H9 (cell line): ENCODE data around the gene COX7A2L. TPM values are rescaled to one million over a fixed set of nuclear protein-coding genes. Genes with fewer than 3 reads are reported as not detected.

Source experiments
- DNase-seq: peaks from one replicate; pipeline ENCODE4 v3.0.0-alpha.2; 2017
- H2AFZ ChIP-seq: one replicate; pipeline ENCODE4 v1.6.1; 2013; ENCODE audit warnings: mild to moderate bottlenecking, low read length, control low read depth, moderate library complexity
- H2AK5ac ChIP-seq: 2 replicates; pipeline ENCODE4 v1.6.1; 2013; ENCODE audit warnings: low read length, control low read depth, mixed read lengths; ENCODE audit not compliant: insufficient read length
- H2BK120ac ChIP-seq: one replicate; pipeline ENCODE4 v1.6.1; 2013; ENCODE audit warnings: low read depth, mild to moderate bottlenecking, low read length, control low read depth, inconsistent platforms; ENCODE audit not compliant: poor library complexity, severe bottlenecking
- H2BK12ac ChIP-seq: 2 replicates; pipeline ENCODE4 v1.6.1; 2013; ENCODE audit warnings: low read length, control low read depth, mixed read lengths, low read depth; ENCODE audit not compliant: insufficient read length
- H2BK15ac ChIP-seq: 2 replicates; pipeline ENCODE4 v1.6.1; 2013; ENCODE audit warnings: low read depth, low read length, control low read depth
- H2BK20ac ChIP-seq: one replicate; pipeline ENCODE4 v1.6.1; 2013; ENCODE audit warnings: low read depth, mild to moderate bottlenecking, low read length, control low read depth, inconsistent platforms; ENCODE audit not compliant: poor library complexity, severe bottlenecking
- H2BK5ac ChIP-seq: 2 replicates; pipeline ENCODE4 v1.6.1; 2013; ENCODE audit warnings: low read length, control low read depth, mixed read lengths; ENCODE audit not compliant: insufficient read length
- H3K14ac ChIP-seq: 2 replicates; pipeline ENCODE4 v1.6.1; 2013; ENCODE audit warnings: low read length, control low read depth; ENCODE audit not compliant: insufficient read depth
- H3K18ac ChIP-seq: 2 replicates; pipeline ENCODE4 v1.6.1; 2013; ENCODE audit warnings: low read depth, mild to moderate bottlenecking, mixed read lengths, low read length, control low read depth; ENCODE audit not compliant: insufficient read length
- H3K23ac ChIP-seq: 2 replicates; pipeline ENCODE4 v1.6.1; 2013; ENCODE audit warnings: low read length, control low read depth, mixed read lengths, low read depth; ENCODE audit not compliant: insufficient read length
- H3K23me2 ChIP-seq: 2 replicates; pipeline ENCODE4 v1.6.1; 2013; ENCODE audit warnings: low read depth, mild to moderate bottlenecking, mixed read lengths, low read length, control low read depth; ENCODE audit not compliant: insufficient read length, poor library complexity, severe bottlenecking
- H3K27ac ChIP-seq: 2 replicates; pipeline ENCODE4 v1.5.1; 2013; ENCODE audit warnings: low read length, control low read depth, mixed read lengths, low read depth; ENCODE audit not compliant: insufficient read length
- H3K27me3 ChIP-seq: 2 replicates; pipeline ENCODE4 v1.6.1; 2013; ENCODE audit warnings: low read length, control low read depth, inconsistent platforms; ENCODE audit not compliant: insufficient read depth
- H3K4ac ChIP-seq: 2 replicates; pipeline ENCODE4 v1.6.1; 2013; ENCODE audit warnings: low read depth, mild to moderate bottlenecking, control low read depth, inconsistent platforms, low read length, moderate library complexity
- H3K4me1 ChIP-seq: 2 replicates; pipeline ENCODE4 v1.6.1; 2013; ENCODE audit warnings: low read length, control low read depth, inconsistent platforms; ENCODE audit not compliant: insufficient read depth
- H3K4me2 ChIP-seq: 2 replicates; pipeline ENCODE4 v1.6.1; 2013; ENCODE audit warnings: low read length, control low read depth, mixed read lengths; ENCODE audit not compliant: insufficient read length, insufficient read depth
- H3K56ac ChIP-seq: 2 replicates; pipeline ENCODE4 v1.6.1; 2013; ENCODE audit warnings: low read depth, mild to moderate bottlenecking, mixed read lengths, low read length, control low read depth; ENCODE audit not compliant: insufficient read length
- H3K79me1 ChIP-seq: 2 replicates; pipeline ENCODE4 v1.6.1; 2013; ENCODE audit warnings: low read depth, mild to moderate bottlenecking, moderate library complexity, low read length, control low read depth, inconsistent platforms; ENCODE audit not compliant: insufficient read depth, poor library complexity, severe bottlenecking
- H3K79me2 ChIP-seq: 2 replicates; pipeline ENCODE4 v1.6.1; 2013; ENCODE audit warnings: low read length, control low read depth, inconsistent platforms; ENCODE audit not compliant: insufficient read depth
- H3K9ac ChIP-seq: 2 replicates; pipeline ENCODE4 v1.6.1; 2013; ENCODE audit warnings: low read length, control low read depth, mixed read lengths; ENCODE audit not compliant: insufficient read length; ENCODE audit errors: extremely low read depth
- H3K9me3 ChIP-seq: one replicate; pipeline ENCODE4 v1.6.1; 2013; ENCODE audit warnings: low read depth, low read length, inconsistent platforms; ENCODE audit not compliant: control insufficient read depth
- H3T11ph ChIP-seq: one replicate; pipeline ENCODE4 v1.6.1; 2013; ENCODE audit warnings: mild to moderate bottlenecking, low read length, control low read depth, inconsistent platforms
- H4K20me1 ChIP-seq: one replicate; pipeline ENCODE4 v1.6.1; 2013; ENCODE audit not compliant: control insufficient read depth, insufficient read length, insufficient read depth
- H4K5ac ChIP-seq: 2 replicates; pipeline ENCODE4 v1.6.1; 2013; ENCODE audit warnings: low read depth, mild to moderate bottlenecking, mixed read lengths, low read length, control low read depth; ENCODE audit not compliant: insufficient read length
- H4K8ac ChIP-seq: replicated peaks from 2 replicates; pipeline ENCODE4 v1.6.1; 2013; ENCODE audit warnings: low read length, control low read depth, mixed read lengths, low read depth; ENCODE audit not compliant: insufficient read length
- H4K91ac ChIP-seq: 2 replicates; pipeline ENCODE4 v1.6.1; 2013; ENCODE audit warnings: low read depth, mild to moderate bottlenecking, moderate library complexity, mixed read lengths, low read length, control low read depth; ENCODE audit not compliant: insufficient read length
- H3K27ac Mint-ChIP-seq, 3 experiments: 2 replicates in 2 of 3; 3 replicates in 1 of 3; pipeline ENCODE4 v1.8.0; 2020 to 2021; ENCODE audit warnings: mixed read lengths in 3 of 3, mild to moderate bottlenecking in 1 of 3, moderate library complexity in 1 of 3
- H3K27me3 Mint-ChIP-seq: 2 replicates; pipeline ENCODE4 v1.8.0; 2021; ENCODE audit warnings: low read depth, mild to moderate bottlenecking, moderate library complexity, mixed read lengths
- H3K36me3 Mint-ChIP-seq, 3 experiments: 2 replicates in 2 of 3; 3 replicates in 1 of 3; pipeline ENCODE4 v1.8.0; 2020 to 2021; ENCODE audit warnings: low read depth in 3 of 3, mixed read lengths in 3 of 3; ENCODE audit not compliant: insufficient read depth in 1 of 3
- H3K4me1 Mint-ChIP-seq, 2 experiments: 2 replicates each; pipeline ENCODE4 v1.8.0; 2020; ENCODE audit warnings: mixed read lengths in 2 of 2
- H3K4me3 Mint-ChIP-seq, 2 experiments: 2 replicates in 1 of 2; 3 replicates in 1 of 2; pipeline ENCODE4 v1.8.0; 2020 to 2021; ENCODE audit warnings: mild to moderate bottlenecking in 2 of 2, mixed read lengths in 2 of 2, moderate library complexity in 1 of 2
- H3K9me3 Mint-ChIP-seq, 2 experiments: 2 replicates in 1 of 2; 3 replicates in 1 of 2; pipeline ENCODE4 v1.8.0; 2020; ENCODE audit warnings: mild to moderate bottlenecking in 2 of 2, mixed read lengths in 2 of 2, moderate library complexity in 1 of 2
- CTCF ChIP-seq: fragments of 200-600 bp; sonication (generic); conservative IDR thresholded peaks from 3 replicates; pipeline ENCODE4 v1.8.0; 2021; ENCODE audit warnings: antibody characterized with exemption, mild to moderate bottlenecking
- WGBS: extraction: QIAGEN DNeasy Blood & Tissue Kit; methylation state at CpG from one replicate; pipeline ENCODE4 v1.1.7; 2013; ENCODE audit warnings: missing lambda C conversion rate, low lambda C conversion rate, mixed read lengths; ENCODE audit not compliant: insufficient read length; ENCODE audit errors: extremely low coverage; 5-methylcytosine and 5-hydroxymethylcytosine counted together
- total RNA-seq: library from RNA; stranded (reverse); gene quantifications from 2 replicates; pipeline ENCODE4 v1.2.1, GENCODE V29; 2021

The COX7A2L gene
- total RNA-seq, 1 experiment from 2014 or later, result 102 TPM

DNA sequence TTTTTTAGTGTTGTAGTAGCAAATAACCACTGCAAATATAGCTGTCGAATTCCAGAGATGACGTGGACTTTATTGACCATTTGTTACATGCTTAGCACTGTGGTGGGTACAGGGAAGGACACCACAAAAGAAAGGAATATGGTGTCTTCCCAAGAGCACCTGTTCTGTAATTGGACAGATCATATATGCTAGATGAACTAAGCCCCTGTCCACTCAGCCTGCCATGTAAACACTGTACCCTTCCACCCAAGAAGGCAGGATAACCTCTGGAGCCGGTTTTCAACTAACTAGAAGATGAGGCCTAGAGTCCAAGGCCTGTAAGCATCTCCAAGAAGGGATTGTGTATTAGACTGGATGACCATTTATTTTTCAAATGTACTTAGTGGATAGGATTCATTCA is 44.1 kb downstream of the COX7A2L start:
- no peak overlapping the region for H4K8ac ChIP-seq
- no peak overlapping the region for H3T11ph ChIP-seq
- H4K91ac ChIP-seq, result no peak overlapping the region
- no peak overlapping the region for H2AFZ ChIP-seq
- H3K4me2 ChIP-seq, result no peak overlapping the region
- H3K4me1 ChIP-seq, result no peaks in the 10 kb centered on the region
- H3K27me3 ChIP-seq, result no peaks in the 10 kb centered on the region
- no peak overlapping the region for H2AK5ac ChIP-seq
- H2BK120ac ChIP-seq, result no peak overlapping the region
- no peaks in the 10 kb centered on the region for H3K23me2 ChIP-seq
- H4K5ac ChIP-seq, result no peak overlapping the region
- H3K79me2 ChIP-seq, result no peaks in the 10 kb centered on the region
- Mint-ChIP-seq H3K4me1 (no peaks in the 10 kb centered on the region), H3K4me3 (no peak overlapping the region), H3K27ac (no peak overlapping the region), H3K36me3 (peaks cover 17 to 29% (median 20%) of the 10 kb centered on the region in 3 experiments; a peak in 6 of 7 replicates), H3K9me3 (no peaks in the 10 kb centered on the region), H3K27me3 (no peaks in the 10 kb centered on the region)
- H3K9ac ChIP-seq, result no peak overlapping the region
- no peak overlapping the region for H2BK12ac ChIP-seq
- WGBS, result no CpG with 5 or more reads among the region's 3 CpGs
- H3K23ac ChIP-seq, result no peak overlapping the region
- H3K27ac ChIP-seq, result no peak overlapping the region
- H3K18ac ChIP-seq, result no peak overlapping the region
- no peak overlapping the region for H2BK5ac ChIP-seq
- H2BK15ac ChIP-seq, result no peak overlapping the region
- H3K56ac ChIP-seq, result no peak overlapping the region
- H3K4ac ChIP-seq, result no peak overlapping the region
- TF ChIP-seq CTCF, result no peak
- H2BK20ac ChIP-seq, result no peak overlapping the region
- no peaks in the 10 kb centered on the region for H3K9me3 ChIP-seq
- no peak overlapping the region for H3K14ac ChIP-seq
- no peaks in the 10 kb centered on the region for H4K20me1 ChIP-seq
- no peak for DNase-seq
- no peaks in the 10 kb centered on the region for H3K79me1 ChIP-seq
